HG03135 (cell line): ENCODE measurements around the gene ZFAND3.

ENCODE experiments used
- ATAC-seq: cut with Tn5 transposase; IDR thresholded peaks from one replicate; pipeline ENCODE4 v1.9.1; 2021; ENCODE audit warnings: mild to moderate bottlenecking, moderate library complexity; ENCODE audit not compliant: unreplicated experiment

Gene ZFAND3

GRCh38 chr6:38146021-38146733 lies 326.6 kb downstream of the ZFAND3 start:
- no peak for ATAC-seq

- ATAC-seq, result no peak
These were observed 327.2 kb downstream of the ZFAND3 start for GRCh38 chr6:38146734-38147027.

GRCh38 chr6:38148606-38149005 lies 329.1 kb downstream of the ZFAND3 start:
- no peak for ATAC-seq

GRCh38 chr6:38149531-38149930 lies 330.0 kb downstream of the ZFAND3 start:
- ATAC-seq, result no peak

- ATAC-seq, result no peak
These were observed 330.5 kb downstream of the ZFAND3 start for GRCh38 chr6:38150021-38150420.

- ATAC-seq, result no peak
These were observed 331.3 kb downstream of the ZFAND3 start for GRCh38 chr6:38150681-38151296.

- ATAC-seq, result no peak
These were observed 332.3 kb downstream of the ZFAND3 start for GRCh38 chr6:38151580-38152500.

GRCh38 chr6:38152620-38153019 lies 333.1 kb downstream of the ZFAND3 start:
- ATAC-seq, result no peak

- ATAC-seq, result no peak
These were observed 333.7 kb downstream of the ZFAND3 start for GRCh38 chr6:38153076-38153797.

- no peak for ATAC-seq
These were observed 334.3 kb downstream of the ZFAND3 start for GRCh38 chr6:38153798-38154345.

GRCh38 chr6:38154731-38155130 lies 335.2 kb downstream of the ZFAND3 start:
- ATAC-seq, result no peak

- ATAC-seq, result no peak
These were observed 335.6 kb downstream of the ZFAND3 start for GRCh38 chr6:38155144-38155543.

GRCh38 chr6:38155621-38156204 lies 336.2 kb downstream of the ZFAND3 start:
- no peak for ATAC-seq

GRCh38 chr6:38156818-38157565 lies 337.5 kb downstream of the ZFAND3 start:
- ATAC-seq, result no peak

- no peak for ATAC-seq
These were observed 338.4 kb downstream of the ZFAND3 start for GRCh38 chr6:38157905-38158304.

GRCh38 chr6:38158762-38159350 lies 339.3 kb downstream of the ZFAND3 start:
- no peak for ATAC-seq

GRCh38 chr6:38159596-38159995 lies 340.1 kb downstream of the ZFAND3 start:
- ATAC-seq, result no peak

- no peak for ATAC-seq
These were observed 341.3 kb downstream of the ZFAND3 start for GRCh38 chr6:38160831-38161230.

- ATAC-seq, result no peak
These were observed 341.8 kb downstream of the ZFAND3 start for GRCh38 chr6:38161331-38161730.
